Ovary (tissue), 9 donors: ENCODE data around the gene INHA. TPM values are rescaled to one million over a fixed set of nuclear protein-coding genes. Genes with fewer than 3 reads are reported as not detected.

Source experiments
- DNase-seq, 5 donors: peaks; one replicate each; pipeline ENCODE4 v3.0.0-alpha.2; 2019 to 2020
- H3K27ac ChIP-seq, 2 donors: fragments of 200-600 bp; one replicate each; pipeline versions ENCODE4 v1.5.1 to v1.8.0; 2019 to 2022
- H3K27me3 ChIP-seq: fragments of 200-600 bp; one replicate; pipeline ENCODE4 v1.8.0; 2022
- H3K36me3 ChIP-seq: fragments of 200-600 bp; sonication (generic); one replicate; pipeline ENCODE4 v1.5.1; 2019
- H3K4me1 ChIP-seq: one replicate; pipeline ENCODE4 v1.8.1; 2013; ENCODE audit warnings: mild to moderate bottlenecking, moderate library complexity; ENCODE audit not compliant: insufficient read depth
- H3K4me3 ChIP-seq: fragments of 200-600 bp; sonication (generic); one replicate; pipeline ENCODE4 v1.5.1; 2017
- H3K9me3 ChIP-seq, 2 donors: fragments of 200-600 bp in 1 of 2; sonication (generic) in 1 of 2; one replicate each; pipeline versions ENCODE4 v1.5.1 to v1.8.1; 2013 to 2019; ENCODE audit warnings: mild to moderate bottlenecking in 1 of 2, moderate library complexity in 1 of 2
- EP300 ChIP-seq: sonication (generic); formaldehyde crosslinking; IDR thresholded peaks from one replicate; pipeline ENCODE4 v1.6.1; 2017; ENCODE audit warnings: antibody characterized with exemption
- POLR2A ChIP-seq: fragments of 450-650 bp; IDR thresholded peaks from one replicate; pipeline ENCODE4 v1.6.1; 2017; ENCODE audit warnings: antibody characterized with exemption, mild to moderate bottlenecking, moderate library complexity
- WGBS, 3 donors: extraction: QIAGEN DNeasy Blood & Tissue Kit in 1 of 3; methylation state at CpG; one replicate each; pipeline versions ENCODE4 v1.1.5 to v1.1.7; 2013 to 2017; 5-methylcytosine and 5-hydroxymethylcytosine counted together
- intact Hi-C, 4 donors: fragments of 100-400 bp; cut with DNase I; formaldehyde crosslinking; loops; one replicate each; pipeline versions ENCODE4 v1.11.0 to v1.15.1; 2022 to 2023
- polyA plus RNA-seq, 2 donors: library from polyadenylated mRNA; stranded (reverse); fragments of 200-250 nt in 1 of 2; fragments of 350-450 nt in 1 of 2; fragmentation: Illumina TruSeq in 1 of 2; extraction: RNeasy Lipid Tissue Mini Kit (QIAGEN cat#74804) in 1 of 2; gene quantifications; one replicate each; pipeline ENCODE4 v1.2.3, GENCODE V29; 2013 to 2014
- total RNA-seq, 7 donors: library from RNA; depleted of rRNA in 2 of 7; stranded (reverse); fragments of >200 nt in 2 of 7; fragmentation: NEBNext Ultra II Directional in 3 of 7; extraction: Animal tissue kit (Norgen Biotek cat#: 25700) in 3 of 7; gene quantifications; one replicate each; pipeline versions ENCODE4 v1.1.0 to v1.2.4, GENCODE V29; 2016 to 2023
- TF ChIP-seq, protein P1 (sequence below), 3 donors: fragments of 450-650 bp in 2 of 3; fragments of 200-600 bp in 1 of 3; IDR thresholded peaks; one replicate each; pipeline versions ENCODE4 v1.5.1 to v1.8.0; 2016 to 2022; ENCODE audit warnings: antibody characterized with exemption in 3 of 3, mild to moderate bottlenecking in 1 of 3
- donor health status: DM: no; HTN: no; CAD: no; lungs with moderate emphysema.
- donor health status: DM: no; HTN: no; CAD: no.
- donor health status: Bipolar disorder and iron deficiency.
- donor health status: DM: yes; HTN: yes; CAD: no.
- donor health status: DM: no; HTN: no; CAD: no.
- donor health status: DM: yes; HTN: yes; CAD: no.

INHA gene
- total and polyA plus RNA-seq, 9 donors, result 38.4 to 165 (median 79.4) TPM

DNA sequence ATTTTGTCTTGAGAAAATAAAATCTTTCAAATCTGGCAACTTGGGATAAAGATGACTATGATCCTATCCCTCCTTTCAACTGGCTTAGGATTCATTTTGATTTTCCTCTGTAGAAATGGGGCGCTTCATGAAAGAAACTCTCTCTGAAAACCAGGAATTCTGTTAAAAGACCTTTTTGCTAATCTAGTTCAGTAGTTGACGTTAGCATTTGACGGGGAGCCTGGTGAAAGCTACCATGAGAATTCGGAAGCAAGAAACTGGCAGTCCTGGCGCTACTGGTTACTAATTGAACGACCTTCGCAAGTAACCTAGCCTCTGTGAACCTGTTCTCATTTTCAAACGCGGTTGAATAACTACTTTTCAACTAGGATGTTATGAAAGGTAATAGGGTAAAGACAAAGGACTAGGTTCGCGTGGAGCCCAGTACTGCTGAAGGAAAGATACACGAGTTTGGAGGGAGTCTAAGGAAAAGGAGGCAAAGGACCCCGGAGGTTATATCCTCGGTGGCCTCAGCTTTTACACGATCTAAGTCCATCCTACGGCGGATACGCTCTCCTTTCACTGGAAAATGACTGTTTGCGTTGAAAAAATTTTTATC, 24.9 kb downstream of the INHA start:
- H3K4me1 ChIP-seq, result peaks cover 12% of the 10 kb centered on the region
- intact Hi-C loops, result no loop called here
- H3K27me3 ChIP-seq, result no peaks in the 10 kb centered on the region
- no peak for DNase-seq
- peak overlapping the region; percentile 80 for H3K4me3 ChIP-seq
- H3K9me3 ChIP-seq, result no peaks in the 10 kb centered on the region
- H3K27ac ChIP-seq, result peak overlapping the region; percentile 26 to 91
- H3K36me3 ChIP-seq, result no peaks in the 10 kb centered on the region
- WGBS, 3 donors, result 6 to 9% (median 7%) methylated on average over 19 of the region's 19 CpGs
- TF ChIP-seq, protein P1, sequence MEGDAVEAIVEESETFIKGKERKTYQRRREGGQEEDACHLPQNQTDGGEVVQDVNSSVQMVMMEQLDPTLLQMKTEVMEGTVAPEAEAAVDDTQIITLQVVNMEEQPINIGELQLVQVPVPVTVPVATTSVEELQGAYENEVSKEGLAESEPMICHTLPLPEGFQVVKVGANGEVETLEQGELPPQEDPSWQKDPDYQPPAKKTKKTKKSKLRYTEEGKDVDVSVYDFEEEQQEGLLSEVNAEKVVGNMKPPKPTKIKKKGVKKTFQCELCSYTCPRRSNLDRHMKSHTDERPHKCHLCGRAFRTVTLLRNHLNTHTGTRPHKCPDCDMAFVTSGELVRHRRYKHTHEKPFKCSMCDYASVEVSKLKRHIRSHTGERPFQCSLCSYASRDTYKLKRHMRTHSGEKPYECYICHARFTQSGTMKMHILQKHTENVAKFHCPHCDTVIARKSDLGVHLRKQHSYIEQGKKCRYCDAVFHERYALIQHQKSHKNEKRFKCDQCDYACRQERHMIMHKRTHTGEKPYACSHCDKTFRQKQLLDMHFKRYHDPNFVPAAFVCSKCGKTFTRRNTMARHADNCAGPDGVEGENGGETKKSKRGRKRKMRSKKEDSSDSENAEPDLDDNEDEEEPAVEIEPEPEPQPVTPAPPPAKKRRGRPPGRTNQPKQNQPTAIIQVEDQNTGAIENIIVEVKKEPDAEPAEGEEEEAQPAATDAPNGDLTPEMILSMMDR (IDR thresholded peaks at IDR 0.05), result no peak
- TF ChIP-seq EP300 (no peak), POLR2A (no peak)

DNA sequence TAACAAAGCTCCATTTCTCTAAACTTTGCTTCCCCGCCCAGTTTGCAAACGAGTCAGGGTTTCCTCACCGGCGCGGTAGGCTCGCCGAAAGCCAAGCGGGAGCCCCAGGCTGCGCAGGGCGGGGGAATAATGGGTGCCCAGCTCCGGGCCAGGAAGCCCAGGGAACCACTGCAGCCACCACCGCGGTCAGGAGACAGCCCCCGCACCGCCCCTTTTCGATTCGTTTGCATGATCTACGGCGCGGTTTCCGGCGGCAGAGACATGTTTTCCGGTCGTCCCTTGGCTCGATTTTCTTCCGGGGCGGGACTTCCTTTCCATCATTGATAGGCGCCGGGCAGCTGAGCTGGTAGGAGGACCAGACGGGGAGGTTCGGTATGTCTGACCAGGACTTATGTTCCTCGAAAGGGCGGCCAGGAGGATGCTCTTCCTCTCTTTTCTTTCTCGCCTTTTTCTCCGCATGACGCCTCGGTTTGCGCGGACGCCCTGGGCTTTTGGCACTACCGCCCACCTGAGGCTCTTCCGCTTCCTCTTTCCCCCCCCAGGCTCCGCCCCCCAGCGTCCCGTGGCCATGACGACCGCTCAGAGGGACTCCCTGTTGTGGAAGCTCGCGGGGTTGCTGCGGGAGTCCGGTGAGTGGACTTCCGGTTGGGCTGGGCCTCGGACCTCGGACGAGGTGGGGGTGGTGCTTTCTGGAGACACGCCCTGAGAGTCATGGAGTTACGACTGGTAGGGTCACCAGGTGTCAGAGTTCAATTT, 25.6 kb downstream of the INHA start, which contains the start of gene STK11IP:
STK11IP (plus strand) TSS at position 306 of the 756 bp plus-strand sequence; CDS start at position 569, 263 bp downstream.
- H3K36me3 ChIP-seq, result no peaks in the 10 kb centered on the region
- intact Hi-C loops, result no loop called here
- peaks cover 12% of the 10 kb centered on the region for H3K4me1 ChIP-seq
- DNase-seq, result peak; percentile 96 to 98 (median 96)
- H3K27me3 ChIP-seq, result no peaks in the 10 kb centered on the region
- 0% methylated on average over 55 to 57 of the region's 57 CpGs for WGBS, 3 donors
- TF ChIP-seq, protein P1 (IDR thresholded peaks at IDR 0.05), result no peak
- TF ChIP-seq POLR2A, result peak; percentile 91
- no peak for TF ChIP-seq EP300
- H3K9me3 ChIP-seq, result no peaks in the 10 kb centered on the region
- H3K4me3 ChIP-seq, result peak within 1 kb of the TSS; percentile 80
- peak within 1 kb of the TSS; percentile 75 to 91 for H3K27ac ChIP-seq

DNA sequence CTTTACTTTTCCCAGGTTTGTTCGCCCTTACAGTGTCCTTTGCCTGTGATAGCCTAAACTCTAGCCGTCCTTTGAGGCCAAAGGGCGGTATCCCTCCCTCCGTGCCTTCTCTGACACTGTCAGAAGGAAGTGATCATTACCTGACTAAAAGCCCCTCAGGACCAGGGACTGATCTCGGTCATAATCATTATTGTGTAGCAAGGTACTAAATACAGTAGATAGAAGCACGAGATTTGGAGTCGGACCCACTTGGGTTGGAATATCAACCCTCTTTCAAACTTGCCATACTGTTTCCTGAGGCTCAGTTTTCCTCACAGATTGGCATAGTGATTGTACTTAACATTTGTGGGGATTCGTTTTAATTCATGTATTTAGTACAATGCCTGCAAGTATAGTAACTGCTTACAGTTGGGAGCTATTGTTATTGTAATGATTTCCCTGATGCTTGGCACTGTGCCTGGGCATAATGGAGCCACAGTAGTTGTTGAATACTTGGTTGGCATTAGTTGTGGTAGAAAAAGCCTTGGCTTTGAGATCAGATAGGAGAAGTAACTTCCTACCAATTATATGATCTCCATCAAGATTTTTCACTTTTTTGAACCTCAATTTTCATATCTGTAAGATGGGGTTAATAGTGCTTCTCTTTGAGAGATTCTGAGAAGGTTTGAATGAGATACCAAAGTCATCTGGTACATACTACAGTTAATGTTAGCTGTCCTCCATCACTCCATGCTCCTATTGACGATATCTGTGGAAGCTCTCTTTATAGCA, 26.4 kb downstream of the INHA start:
- no peaks in the 10 kb centered on the region for H3K27me3 ChIP-seq
- H3K36me3 ChIP-seq, result no peaks in the 10 kb centered on the region
- H3K27ac ChIP-seq, result peak overlapping the region; percentile 75 to 91
- TF ChIP-seq, protein P1 (IDR thresholded peaks at IDR 0.05), result no peak
- TF ChIP-seq POLR2A (no peak), EP300 (no peak)
- H3K4me3 ChIP-seq, result peak overlapping the region; percentile 80
- WGBS, 3 donors, result 20 to 23% (median 22%) methylated on average over 9 of the region's 9 CpGs
- peaks cover 12% of the 10 kb centered on the region for H3K4me1 ChIP-seq
- DNase-seq, result peak in 1 of 5 donors; percentile 60
- intact Hi-C loops, result no loop called here
- no peaks in the 10 kb centered on the region for H3K9me3 ChIP-seq

DNA sequence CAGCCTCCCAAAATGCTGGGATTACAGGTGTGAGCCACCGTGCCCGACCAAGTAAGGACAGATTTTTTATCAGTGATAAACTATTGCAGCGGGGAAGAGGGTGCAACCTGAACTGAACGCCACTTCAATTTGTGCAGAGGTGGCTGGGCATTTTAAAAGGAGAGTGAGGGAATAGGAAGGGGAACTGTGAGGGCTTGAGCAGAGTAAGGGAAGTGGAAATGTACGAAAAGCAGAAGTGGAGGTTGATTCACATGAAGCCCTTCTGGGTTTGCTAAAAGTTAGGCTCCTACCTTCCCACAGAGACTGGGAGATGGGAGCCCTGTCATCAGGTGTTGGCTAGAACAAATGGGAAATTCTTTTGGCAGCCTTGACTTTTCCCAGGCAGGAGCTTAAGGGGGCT, 31.7 kb downstream of the INHA start:
- no peak for DNase-seq
- Histone ChIP-seq H3K27me3 (no peaks in the 10 kb centered on the region), H3K36me3 (no peaks in the 10 kb centered on the region), H3K4me3 (no peak overlapping the region), H3K4me1 (peaks cover 36% of the 10 kb centered on the region), H3K27ac (peak overlapping the region in 1 of 2 donors; percentile 95), H3K9me3 (no peaks in the 10 kb centered on the region)
- WGBS, 3 donors, result 90 to 91% (median 90%) methylated on average over 5 of the region's 5 CpGs
- no peak for TF ChIP-seq POLR2A
- no peak for TF ChIP-seq EP300
- TF ChIP-seq, protein P1 (IDR thresholded peaks at IDR 0.05), result no peak
- intact Hi-C loops, result no loop called here
